Measurements from ENCODE around the gene PAXX.

PAXX gene

DNA sequence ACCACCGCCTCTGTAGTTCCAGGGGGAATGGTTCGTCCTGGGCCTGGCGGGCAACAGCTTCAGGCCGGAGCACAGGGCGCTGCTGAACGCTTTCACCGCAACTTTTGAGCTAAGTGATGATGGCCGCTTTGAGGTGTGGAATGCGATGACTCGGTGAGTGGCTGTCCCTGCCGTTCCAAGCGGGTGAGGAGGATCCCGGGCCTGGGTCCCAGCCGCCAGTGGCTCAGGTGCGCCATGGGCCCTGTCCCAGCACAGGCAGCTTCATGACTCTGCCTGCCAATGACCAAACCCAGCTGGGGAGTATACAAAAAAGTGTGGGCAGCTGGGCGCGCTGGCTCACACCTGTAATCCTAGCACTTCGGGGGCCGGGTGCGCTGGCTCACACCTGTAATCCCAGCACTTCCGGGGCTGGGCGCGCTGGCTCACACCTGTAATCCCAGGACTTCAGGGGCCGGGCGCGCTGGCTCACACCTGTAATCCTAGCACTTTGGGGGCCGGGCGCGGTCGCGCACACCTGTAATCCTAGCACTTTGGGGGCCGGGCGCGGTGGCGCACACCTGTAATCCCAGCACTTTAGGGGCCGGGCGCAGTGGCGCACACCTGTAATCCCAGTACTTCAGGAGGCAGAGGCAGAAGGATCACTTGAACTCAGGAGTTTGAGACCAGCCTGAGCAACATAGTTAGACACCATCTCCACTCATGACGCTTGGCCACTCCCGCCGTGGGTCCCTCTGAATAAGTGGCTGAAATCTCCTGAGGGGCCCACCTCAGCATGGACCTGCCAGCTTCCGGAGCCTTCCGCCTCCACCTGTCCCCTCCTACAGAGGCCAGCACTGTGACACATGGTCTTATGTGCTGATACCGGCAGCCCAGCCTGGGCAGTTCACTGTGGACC lies 39.1 kb upstream of the PAXX start:
- DNase-seq (ENCODE audit: low read depth in 2 of 2), result no peak

DNA sequence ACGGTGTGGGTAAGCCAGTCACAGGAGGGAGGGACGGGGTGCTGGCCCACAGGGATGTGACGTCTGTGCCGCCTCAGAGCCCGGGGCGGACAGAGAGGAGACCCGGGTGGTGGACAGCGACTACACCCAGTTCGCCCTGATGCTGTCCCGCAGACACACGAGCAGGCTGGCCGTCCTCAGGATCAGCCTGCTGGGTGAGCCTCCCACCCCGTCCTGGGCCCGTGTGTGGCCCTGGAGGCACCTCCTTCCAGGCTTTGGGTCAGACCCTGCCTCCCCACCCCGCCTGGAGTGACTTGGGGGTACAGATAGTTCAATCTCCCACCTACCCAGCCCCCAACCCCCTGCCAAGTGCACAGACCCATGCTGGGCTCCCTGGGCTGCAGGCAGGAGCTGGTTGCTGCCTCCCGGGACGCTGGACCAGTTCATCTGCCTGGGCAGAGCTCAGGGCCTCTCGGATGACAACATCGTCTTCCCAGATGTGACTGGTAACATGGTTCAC lies 38.4 kb upstream of the PAXX start:
- DNase-seq (ENCODE audit: low read depth in 2 of 2), result no peak

DNA sequence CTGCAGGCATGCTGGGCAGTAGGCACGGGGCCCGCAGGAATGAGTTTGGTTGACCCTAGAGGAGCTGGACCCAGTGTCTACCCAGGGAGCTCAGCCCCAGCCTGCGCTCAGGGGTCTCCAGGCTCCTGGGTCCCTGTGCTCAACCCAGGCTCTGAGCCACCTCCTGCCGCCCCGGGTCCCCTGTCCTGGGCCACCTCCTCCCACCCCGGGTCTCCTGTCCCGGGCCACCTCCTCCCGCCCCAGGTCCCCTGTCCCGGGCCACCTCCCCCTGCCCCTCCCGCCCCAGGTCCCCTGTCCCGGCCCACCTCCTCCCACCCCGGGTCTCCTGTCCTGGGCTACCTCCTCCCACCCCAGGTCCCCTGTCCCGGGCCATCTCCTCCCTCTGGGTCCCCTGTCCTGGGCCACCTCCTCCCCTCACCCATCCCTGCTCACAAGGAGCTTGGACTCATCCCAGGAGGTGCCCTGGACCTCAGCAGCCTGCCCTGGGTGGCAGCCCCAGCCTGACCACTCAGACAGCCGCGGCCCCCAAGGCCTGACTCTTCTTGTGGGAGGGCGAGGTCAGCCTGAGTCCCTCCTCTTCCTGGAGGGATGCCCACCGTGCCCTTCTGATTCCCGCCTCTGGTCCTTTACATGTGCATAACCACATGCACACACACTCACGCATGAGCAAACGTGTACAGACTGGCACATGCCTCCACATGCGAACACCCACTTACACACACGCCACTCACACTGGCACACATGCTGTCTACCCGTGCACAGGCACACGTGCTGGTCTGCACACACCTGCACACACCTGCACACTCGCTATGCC lies 37.7 kb upstream of the PAXX start:
- DNase-seq (ENCODE audit: low read depth in 2 of 2), result no peak

DNA sequence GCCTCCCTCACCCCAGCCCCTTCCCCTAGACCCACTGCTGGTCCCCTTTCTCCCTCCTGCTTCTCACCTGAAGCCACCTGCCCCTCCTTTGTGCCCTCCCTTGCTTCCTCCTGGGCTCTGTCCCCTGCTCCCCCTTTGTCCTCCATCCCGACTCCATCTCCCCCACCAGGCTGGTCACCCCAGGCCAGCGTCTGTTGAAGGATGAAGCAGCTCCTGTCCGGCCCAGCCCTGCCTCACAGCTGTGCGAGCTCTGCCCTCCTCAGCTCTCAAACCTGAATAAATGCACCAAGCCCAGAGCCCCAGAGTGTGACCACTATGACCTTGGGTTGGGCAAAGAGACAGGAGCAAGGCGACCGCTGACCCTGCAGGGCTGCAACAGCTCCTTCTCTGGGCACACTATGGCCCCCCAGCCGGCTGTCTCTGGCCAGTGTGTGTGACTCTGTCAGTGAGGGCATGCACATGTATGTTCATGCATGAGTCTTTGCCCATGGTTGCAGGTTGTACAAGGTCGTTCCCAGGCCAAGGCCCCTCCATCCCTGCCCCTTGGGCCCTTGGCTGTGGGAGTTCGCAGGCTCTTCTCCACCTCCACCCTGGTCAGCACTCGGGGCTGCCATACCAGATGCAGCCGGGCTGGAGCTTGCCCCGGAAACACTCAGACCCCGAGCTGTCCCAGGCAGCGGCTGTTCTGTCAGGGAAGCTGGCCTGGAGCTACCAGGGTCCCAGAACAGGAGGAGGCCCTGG lies 36.9 kb upstream of the PAXX start:
- DNase-seq (ENCODE audit: low read depth in 2 of 2), result no peak

DNA sequence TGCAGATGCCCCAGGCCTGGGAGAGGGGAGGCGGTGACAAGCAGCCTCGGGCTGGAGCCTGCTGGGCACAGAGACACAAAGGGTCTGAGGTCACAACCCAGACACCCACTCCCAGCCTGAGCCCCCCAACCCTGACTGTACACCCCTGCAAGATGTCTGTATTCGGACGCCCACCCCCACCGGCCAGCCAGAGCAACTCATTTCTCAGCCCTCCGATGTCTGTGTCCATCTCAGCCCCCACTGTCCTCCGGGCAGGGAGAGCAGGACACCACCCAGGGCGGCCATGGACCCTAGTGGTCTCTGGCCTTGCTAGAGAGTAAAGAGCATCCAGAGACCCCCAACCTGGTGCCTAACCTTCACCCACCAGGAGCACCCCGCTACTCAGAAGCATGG lies 36.3 kb upstream of the PAXX start:
- no peak for DNase-seq (ENCODE audit: low read depth in 2 of 2)

DNA sequence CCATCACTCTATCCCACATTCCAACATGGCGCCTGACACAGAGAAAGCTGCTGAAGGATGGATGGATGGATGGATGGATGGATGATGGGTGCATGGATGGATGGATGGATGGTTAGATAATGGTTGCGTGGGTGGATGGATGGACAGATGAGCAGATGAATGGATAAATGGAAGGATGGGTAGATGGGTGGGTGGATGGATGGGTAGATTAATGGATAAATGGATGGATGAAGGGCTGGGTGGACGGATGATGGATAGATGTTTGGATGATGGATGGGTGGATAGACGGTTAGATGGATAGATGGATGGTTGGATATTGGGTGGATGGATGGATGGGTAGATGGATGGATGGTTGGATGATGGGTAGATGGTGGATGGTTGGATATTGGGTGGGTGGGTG lies 35.6 kb upstream of the PAXX start:
- DNase-seq (ENCODE audit: low read depth in 2 of 2), result no peak

DNA sequence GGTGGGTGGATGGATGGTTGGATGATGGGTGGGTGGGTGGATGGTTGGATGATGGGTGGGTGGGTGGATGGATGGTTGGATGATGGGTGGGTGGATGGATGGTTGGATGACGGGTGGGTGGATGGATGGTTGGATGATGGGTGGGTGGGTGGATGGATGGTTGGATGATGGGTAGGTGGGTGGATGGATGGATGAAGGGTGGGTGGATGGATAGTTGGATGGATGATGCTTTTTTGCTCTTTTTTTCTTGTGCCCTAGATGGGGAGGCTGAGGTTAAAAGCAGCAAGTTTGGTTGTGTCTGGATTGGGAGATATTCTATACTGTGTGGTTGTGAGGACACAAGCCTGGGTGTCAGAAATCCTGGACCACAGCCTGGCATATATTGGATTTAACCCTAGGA lies 34.8 kb upstream of the PAXX start:
- no peak for DNase-seq (ENCODE audit: low read depth in 2 of 2)

DNA sequence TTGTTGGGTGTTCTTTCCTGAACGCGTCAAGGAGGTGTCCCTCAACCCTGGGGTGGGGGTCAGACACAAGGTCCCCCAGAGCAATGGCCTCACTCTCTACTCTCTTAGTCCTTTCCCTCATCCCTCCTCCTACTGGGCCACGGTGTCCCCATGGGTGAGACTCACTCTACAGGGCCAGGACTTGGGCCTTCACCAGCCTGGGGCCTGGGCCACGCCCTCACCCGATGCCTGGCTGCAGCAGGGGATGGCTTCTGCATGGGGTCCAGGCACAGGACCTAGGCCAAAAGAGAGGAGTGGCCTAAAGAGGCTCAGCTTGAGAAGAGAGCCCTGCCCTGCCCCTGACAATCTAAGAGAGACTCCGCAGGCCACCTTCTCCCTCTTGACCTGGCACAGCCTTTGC lies 34.3 kb upstream of the PAXX start:
- no peak for DNase-seq (ENCODE audit: low read depth in 2 of 2)

DNA sequence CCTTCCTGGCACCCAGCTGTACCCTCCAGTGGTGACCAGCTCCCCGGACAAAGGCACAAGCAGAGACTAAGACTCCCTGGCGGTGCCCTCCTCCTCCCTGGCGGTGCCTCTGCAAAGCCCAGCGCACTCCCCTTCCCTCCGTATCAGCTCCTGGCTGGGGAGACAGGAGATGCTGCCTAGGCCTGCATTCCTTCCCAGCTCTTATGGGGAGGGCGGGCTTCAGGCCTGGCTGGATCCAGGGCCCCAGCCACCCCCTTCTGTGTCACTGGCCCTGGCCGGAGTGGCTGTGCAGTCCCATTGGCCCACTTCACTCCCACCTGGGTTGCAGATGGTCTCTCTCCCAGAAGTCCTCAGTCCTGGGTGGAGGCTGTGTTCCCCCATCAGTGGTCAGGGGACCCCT lies 33.7 kb upstream of the PAXX start:
- DNase-seq (ENCODE audit: low read depth in 2 of 2), result no peak

DNA sequence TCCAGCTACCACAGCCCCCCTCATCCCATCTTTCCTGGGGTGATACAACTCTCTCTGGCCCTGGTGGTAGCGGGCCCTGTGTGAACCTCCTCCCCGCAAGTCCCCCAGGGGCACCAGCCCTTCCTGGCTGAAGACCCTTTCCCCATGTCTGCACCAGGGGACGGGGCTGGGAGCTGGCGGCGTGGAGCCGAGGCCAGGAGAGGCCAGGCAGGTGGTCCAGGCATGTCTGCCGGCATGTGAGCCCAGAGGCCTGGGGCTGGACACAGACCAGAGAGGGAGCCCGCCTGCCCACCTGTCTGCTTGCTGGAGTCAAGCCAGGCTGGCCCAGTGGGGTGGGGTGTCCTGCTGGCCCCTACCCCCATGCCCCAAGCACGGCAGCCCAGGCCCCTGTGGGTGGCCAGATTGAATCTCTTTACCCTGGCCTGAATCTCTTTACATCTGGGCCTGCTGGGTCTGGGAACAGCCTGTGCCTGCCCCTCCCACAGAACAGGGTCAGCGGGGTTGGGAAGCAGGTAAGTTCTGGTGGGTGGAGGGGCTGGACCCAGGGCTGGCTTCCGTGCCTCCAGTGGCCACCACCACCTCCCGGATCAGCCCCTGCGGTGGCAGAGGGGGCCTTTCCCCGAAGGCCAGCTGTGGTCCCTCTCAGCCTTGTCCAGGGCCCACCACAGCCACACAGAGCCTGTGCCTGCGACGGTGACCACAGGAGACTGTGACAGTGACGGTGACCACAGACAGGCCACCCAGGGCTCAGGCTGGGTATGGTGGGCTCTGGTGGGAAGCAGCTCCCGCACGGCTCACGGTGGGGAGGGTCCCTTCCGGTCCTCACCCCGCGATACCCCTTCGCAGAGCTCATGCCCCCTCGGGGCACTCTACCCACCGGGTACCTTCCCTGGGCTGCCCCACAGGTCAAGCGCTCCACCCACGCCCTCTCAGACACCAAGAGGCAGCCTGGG lies 33.0 kb upstream of the PAXX start:
- DNase-seq (ENCODE audit: low read depth in 2 of 2), result no peak

DNA sequence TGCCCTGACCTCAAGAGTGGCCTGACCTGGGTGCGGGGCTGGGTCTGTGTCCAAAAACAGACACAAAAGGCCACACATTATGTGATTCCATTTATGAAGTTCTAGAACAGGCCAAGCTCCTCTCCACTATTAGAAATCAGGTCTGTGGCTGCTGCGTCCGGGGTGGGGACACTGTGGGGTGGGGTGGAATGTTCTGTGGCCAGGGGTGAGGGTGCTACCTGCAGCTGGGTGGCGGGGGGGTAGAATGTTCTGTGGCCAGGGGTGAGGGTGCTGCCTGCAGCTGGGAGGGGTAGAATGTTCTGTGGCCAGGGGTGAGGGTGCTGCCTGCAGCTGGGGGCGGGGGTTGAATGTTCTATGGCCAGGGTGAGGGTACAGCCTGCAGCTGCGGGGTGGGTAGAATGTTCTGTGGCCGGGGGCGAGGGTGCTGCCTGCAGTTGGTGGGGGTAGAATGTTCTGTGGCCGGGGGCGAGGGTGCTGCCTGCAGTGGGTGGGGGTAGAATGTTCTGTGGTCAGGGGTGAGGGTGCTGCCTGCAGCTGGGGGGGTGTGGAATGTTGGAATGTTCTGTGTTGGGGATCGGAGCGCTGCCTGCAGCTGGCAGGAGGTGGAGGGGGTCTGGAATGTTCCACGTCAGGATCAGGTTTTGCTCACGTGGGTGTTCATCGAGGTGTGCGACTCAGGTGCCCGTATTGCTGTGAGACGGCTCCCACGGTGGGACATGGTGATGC lies 31.8 kb upstream of the PAXX start:
- DNase-seq (ENCODE audit: low read depth in 2 of 2), result no peak

DNA sequence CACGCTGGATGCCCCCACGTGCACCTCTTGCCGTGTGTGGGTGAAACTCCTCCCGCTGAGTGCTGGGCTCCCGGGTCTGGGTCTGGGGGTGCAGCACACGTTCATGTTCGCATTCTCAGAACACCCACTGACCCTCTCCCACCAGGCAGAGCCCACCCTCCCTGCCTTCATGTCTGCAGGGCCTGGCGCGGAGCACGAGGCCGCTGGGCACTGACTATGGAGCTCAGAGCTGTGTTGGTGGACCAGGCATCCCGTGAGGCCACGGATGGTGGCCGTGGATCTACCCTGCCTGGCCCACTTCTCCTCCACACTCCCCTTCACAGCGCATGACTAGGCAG lies 31.3 kb upstream of the PAXX start:
- DNase-seq (ENCODE audit: low read depth in 2 of 2), result no peak

DNA sequence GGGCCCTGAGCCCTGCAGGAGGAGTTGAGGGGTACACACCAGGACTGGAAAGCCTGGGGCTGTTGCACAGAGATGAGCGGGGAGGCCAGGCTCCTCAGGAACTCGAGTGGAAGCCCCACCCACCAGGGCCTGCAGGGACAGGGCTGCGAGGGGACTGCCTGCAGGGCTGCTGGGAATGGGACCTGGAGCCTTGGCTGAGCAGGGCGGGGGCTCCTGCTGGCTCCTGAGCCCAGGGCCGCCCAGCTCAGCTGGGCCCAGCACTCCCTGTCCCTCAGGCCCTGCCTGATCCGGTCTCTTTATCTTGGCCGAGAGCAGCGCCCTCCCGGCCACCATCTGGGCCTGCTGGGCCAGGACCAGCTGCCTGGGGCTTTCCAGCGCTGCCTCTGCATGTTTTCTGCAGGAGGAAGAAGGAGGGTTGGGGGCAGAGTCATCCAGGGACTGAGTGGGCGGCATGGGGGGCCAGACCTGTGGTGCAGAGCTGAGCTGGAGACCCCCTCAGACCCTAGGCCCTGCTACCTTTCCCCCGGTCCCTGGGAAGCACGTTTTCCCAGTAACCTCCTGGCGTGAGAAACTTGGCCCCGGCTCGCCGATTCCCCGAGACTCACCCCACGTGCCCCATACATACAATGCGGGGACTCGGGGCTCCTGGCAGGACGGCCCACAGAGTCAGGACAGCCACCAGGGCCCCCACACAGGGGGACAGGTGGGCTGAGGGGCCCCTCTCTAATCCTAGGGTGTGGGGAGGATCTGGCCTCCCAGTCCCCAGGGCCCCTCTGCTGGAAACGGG lies 30.8 kb upstream of the PAXX start:
- no peak for DNase-seq (ENCODE audit: low read depth in 2 of 2)

DNA sequence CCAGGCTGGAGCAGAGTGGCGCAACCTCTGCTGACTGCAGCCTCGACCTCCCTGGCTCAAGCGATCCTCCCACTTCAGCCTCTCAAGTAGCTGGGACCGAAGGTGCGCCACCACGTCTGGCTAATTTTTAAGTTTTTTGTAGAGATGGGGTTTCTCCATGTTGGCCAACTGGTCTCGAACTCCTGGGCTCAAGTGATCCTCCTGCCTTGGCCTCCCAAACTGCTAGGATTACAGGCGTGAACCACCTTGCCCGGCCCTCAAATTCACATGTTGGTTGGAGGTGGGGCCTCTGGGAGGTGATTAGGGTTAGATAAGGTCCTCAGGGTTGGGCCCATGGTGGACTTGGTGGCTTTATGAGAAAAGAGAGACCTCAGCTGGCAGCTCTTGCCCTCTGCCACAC lies 30.1 kb upstream of the PAXX start:
- DNase-seq (ENCODE audit: low read depth in 2 of 2), result no peak

DNA sequence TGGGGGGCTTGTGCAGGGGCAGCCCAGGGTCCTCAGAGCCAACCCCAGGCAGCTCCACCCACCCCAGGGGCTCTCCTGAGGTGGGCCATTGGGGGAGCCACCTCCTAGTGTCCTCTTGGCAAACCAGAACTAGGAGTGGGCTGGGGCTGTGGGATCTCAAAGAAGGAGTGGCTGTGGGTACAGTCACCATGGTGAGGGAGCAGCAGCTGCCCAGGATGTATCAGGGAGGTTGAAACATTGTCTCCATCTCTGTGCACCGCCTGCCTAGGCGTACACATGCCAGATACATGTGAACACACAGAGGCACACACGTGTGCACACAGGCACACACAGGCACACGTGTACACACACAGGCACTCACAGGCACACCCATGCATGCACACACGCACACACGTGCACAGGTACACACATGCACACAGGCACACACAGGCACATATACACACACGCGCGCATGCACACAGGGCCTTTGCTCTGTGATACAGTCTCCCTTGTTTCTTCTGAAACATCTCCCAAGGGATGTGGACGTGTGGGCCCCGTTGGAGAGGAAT lies 29.4 kb upstream of the PAXX start:
- no peak for DNase-seq (ENCODE audit: low read depth in 2 of 2)

DNA sequence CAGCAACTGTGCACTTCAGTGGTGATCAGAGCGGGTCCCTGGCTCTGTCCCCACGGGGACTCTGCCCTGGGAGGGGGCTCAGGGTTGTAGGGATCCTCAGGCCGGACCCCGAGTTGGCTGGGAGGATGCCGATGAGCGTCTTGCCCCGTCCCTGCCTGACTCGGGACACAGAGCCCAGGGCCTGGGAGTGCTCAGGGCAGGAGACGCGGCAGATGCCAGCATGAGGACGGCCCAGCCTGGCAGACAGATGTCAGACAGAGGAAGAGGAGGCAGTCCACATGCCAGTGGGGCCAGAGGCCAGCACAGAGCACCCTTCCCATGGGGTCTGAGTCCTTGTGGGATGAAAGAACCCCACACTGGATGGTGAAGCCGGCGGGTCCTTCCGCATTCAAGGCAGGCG lies 28.9 kb upstream of the PAXX start:
- DNase-seq (ENCODE audit: low read depth in 2 of 2), result no peak

DNA sequence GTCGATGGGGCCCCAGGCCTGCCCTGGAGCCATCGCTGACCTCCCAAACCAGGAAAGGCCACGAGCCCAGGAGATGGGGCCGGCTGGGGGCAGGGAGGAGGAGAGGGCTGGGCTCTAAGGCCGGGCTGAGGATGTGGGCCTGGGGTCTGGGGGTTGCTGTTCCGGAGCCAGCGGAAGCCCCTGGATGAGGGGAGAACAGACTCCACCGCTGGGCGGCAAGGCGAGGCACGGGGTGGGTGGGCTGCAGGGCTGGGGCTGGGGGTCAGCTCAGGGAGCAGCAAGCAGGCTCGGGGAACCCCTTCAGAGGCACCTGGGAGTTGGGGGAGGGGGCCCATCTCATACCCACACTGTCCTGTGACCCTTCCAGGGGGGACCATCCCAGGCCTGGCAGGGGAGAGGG lies 28.5 kb upstream of the PAXX start:
- DNase-seq (ENCODE audit: low read depth in 2 of 2), result no peak

DNA sequence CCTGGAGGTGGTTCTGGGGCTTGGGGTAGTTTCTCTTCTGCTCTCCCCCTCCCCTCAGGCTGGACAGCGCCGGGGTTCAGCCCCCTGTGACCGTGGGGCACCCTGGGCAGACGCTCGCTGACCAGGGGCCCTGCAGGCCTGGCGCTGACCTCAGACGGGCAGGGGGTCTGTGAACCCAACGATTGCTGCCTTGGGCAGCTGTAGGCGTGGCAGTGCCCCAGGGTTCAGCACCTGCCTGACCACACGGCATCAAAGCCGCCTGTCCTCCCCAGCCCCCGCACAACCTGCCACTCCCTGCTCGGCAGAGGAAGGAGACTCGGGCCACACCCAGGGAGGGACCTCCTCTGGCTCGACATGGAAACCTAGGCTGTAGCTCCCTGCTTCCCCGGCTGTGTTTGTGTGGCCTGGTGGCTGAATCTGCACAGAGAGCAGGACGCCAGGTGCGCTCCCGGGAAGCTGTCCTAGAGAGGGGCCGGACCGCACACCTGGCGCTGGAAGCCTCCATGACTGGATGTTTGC lies 28.0 kb upstream of the PAXX start:
- DNase-seq (ENCODE audit: low read depth in 2 of 2), result no peak

DNA sequence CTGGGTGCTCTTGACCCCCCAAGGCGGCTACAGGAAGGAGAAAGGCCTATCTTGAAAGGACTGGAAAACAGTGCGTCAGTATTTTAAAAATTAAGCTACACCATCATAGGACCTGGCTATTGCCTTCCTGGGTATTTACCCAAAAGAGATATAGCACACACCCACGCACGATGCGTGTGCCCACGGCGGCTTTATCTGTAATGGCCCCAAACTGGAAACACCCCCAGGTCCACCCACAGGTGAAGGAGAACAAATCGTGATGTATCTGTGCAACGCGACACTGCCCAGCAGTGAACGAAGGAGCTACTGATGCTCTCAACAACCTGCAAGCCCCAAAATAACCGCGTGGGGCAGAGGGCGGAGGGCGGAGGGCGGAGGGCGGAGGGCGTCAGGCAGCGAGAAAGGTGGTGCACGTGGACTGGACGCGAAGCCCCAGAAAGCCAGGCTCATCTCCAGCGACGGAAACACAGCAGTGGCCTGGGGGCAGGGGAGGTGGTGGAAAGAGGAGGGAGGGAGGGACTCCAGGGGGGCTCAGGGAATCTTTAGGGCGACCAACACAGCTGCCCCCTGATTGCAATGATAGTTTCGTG lies 27.3 kb upstream of the PAXX start:
- no peak for DNase-seq (ENCODE audit: low read depth in 2 of 2)

All from stimulated activated CD8-positive, alpha-beta memory T cell treated with anti-CD3 and anti-CD28 coated beads, Interleukin-15, amount 100 ng/mL, for 48 hours (primary cell).